Suppressor macrophage treated with lipopolysaccharide for 4 hours (primary cell): Measurements from ENCODE around the gene UST.
A peak's percentile ranks its signal among the peaks of the same experiment; 100 is the strongest.
"Not testable (repeated sequence)": the region's sequence is repeated elsewhere in the genome, so short reads cannot be mapped to it uniquely, and the experiment has no call there.

Source experiments
- DNase-seq: peaks from one replicate; pipeline ENCODE4 v3.0.0-alpha.2; 2020

The UST gene

DNA sequence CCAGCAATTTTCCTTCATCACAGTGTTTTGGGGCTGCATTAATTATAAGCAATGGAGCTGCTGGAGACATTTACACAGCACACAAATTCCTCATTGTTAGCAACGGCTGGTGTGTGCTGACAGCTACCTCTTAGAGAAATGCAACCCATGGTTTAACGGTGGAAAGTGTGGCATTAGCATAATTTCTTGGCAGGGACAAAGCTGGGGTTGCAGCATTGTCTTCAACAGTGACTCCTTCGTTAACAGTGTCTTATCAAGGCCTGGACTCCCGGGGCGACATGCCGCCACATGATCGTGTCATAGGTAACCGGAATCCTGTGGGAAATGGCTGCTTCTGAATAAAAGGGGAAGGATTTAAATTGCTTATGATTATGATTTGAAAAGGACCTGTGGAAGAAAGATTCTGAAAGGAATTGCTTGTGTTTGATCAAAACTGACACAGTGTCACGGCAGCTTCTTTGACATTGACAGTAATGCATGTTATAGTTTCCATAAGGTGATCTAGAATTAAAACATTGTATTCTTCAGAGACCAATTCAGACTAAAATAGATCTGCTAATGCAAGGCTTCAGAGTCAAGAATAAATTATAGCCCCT is 128.0 kb downstream of the UST start:
- DNase-seq = no peak

DNA sequence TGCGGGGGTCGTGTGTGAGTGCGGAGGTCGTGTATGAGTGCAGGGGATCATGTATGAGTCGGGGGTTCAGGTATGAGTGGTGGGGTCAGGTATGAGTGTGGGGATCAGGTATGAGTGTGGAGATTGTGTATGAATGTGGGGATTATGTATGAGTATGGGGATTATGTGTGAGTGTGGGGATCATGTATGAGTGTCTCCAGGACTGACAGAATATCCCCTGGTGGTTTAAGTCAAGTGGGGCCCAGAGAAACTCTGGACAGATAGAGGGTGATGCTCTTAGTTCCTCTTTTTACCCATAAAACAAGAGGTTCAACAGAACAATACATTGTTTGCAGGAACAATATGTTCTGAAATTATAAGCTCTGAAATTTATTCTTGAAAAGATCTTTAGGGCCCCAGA is 131.9 kb downstream of the UST start:
- DNase-seq = no peak

DNA sequence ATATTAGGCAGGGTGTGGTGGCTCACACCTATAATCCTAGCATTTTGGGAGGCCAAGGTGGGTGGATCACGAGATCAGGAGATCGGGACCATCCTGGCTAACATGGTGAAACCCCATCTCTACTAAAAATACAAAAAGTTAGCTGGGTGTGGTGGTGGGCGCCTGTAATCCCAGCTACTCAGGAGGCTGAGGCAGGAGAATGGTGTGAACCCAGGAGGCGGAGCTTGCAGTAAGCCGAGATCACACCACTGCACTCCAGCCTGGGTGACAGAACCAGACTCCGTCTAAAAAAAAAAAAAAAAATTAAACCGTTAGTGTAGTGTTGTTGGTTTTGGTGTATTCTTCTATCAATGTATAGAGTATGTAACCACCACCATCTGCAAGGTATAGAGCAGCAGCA is 133.9 kb downstream of the UST start:
- not testable (repeated sequence) for DNase-seq

DNA sequence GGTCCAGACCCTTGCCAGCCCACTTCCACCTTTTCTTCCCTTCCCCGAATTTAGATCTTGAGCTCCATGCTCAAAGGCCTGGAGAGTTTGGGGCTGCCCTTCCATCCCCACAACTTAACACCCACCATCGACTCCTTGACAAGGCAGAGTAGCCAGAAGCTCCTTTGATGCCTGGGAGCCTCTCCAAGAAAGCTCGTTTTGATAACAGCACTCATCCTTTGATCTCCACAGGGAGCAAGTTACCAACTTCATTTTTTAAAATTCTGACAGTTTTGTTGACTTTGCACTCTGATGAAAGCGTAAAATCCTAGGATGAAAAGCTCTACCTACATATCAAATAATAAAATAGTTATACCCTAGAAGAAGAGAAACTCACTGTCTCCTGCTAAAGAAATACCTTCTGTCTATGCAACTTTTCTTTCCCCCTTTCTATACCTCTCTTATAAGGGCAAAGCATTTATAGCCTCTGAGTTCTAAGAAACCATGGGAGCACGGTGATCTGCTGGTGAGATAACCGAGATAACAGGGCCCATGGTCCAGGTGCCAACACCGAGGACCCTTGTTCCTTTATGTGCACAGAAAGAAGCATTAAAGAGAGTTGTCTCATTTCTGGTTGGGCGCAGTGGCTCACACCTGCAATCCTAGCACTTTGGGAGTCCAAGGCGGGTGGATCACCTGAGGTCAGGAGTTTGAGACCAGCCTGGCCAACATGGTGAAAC is 134.9 kb downstream of the UST start:
- DNase-seq = no peak

DNA sequence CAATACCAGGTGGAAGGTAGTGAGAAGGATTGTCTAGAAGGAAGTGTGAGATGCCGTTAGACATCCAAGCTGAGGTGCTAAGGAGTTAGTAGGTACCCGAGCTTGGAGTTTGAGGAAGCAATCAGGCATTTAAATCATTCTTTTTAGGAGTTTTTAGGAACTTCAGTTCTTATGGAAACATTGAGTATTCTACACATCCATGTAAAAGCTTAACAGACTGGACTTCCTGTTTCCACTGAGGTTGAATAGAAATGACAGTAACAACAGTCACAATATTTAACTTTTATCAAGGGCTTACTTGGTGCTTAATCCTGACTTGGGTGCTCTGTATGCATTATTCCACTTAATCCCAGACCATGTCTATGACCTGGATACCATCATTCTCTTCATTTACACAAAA is 136.4 kb downstream of the UST start:
- no peak for DNase-seq

DNA sequence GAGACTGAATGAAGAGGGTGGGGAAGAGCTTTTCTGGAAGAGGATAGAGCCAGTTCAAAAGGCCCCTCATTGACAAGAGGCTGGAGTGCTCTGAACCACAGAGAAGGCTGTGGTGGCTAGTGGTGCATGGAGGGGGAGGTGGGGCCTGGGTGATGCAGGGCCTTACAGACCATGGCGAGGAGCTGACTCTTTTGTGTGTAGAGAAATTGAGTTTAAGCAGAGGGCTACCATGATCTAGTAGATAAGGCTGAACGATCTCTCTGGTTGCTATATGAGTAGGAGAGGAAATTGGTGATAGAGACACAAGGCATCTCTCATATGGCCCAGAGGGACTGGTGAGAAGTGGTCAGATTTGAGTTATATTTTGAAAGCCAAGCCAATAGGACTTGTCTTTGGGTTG is 137.6 kb downstream of the UST start:
- DNase-seq = no peak

DNA sequence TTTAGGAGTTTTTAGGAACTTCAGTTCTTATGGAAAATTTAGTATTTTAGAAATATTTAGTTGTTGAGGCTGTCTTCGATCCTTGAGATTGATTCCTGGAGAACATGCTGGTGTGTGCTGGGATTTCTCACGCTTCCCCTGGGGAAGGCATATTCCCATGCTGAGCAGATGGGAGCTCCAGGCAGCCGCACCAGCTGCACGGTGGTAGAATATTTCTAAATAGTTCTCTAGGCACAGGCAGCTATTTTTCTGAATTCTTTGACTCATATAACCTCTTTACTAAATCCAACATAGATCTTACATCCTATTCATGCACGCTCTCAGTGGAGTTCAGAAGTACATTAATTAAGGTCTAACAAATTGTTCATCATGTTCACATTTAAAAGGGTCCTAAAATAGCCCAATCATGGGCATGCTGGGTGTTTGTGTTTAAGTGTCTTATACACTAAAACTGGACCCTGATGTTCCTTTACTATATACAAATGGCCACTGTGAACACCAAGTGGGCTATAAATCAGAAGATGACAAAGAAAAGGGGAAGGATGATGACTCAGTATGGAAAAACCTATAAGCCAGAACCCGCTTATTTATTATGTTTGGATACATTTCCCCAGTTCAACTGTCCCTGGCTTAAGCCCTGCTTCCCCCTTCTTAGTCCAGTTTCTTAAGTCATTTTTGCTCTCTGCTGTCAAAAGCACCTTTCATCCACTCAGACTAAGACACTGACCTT is 138.5 kb downstream of the UST start:
- DNase-seq = peak; percentile 4

DNA sequence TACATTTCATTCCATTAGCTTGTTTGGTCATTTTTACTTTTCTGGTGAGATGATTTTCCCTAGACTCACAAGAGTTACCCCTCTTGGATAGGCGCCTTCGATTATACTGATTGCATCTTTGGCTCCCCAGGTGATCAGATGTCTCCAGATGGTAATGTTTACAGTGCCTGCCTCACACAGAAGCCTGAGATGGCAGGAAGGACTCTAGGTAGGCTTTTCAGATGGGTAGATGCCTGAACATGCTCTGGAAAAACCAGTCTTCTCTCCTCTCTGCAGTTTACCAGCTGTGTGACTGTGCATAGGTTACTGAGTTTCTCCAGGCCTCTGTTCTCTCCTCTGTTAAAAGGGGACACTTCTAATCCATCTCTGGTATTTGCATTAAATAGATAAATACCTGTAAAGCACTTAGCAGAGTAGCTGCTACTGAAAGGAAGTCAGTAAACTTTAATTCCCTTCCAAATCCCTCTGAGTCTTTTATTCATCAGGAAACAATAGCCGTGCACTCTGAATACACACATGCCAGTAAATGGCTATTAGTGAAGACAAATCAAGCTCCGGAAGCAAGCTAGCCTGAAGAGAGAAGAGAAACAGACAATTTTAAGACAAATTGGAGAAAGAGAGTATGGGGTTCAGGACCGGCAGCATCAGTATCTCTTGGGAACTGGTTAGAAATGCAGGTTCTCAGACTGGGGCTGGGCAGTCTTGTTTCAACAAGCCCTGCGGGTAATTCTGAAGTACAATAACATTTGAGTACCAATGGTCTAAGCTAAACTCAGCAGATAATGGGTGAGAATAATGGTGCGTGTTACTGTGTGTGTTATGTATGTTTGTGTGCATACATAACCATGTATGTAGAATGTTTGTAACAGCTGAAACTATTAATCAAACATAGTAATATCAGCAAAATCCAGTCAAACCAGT is 139.4 kb downstream of the UST start:
- DNase-seq = no peak

DNA sequence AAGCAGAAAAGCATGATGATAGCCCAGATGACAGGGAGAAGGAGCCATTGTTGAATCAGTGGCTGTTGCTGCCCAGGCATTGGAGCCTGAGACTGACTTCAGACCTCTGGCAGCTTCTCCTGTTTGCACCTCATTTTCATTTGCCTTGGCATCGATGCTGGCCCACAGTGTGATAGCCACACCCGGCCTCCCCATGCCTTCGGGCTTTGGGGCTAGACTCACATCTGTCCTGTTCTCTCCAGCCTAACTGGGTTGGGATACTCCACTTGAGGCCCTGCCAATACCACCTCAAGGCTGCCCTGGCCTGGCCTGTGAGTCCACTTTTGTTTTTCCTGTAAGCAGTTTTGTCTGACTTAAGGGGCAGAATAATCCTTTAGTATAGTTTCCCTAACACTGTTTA is 140.4 kb downstream of the UST start:
- no peak for DNase-seq

DNA sequence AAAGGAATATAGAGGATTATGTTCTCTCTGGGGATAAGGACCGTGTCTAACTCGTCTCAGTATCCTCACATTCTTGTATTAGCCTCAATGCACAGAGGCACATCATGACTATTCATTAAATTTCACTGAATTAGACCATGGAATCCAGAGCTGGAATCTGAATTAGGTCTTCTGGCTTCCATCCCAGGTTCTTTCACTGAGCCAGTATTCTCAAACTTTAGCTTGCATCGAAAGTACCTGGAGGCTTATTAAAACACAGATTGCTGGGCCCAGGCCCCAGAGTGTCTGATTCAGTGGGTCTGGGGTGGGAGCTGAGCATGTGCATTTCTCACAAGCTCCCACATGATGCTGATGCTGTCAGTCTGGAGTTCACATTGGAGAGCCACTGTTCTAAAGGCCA is 142.0 kb downstream of the UST start:
- DNase-seq = no peak

DNA sequence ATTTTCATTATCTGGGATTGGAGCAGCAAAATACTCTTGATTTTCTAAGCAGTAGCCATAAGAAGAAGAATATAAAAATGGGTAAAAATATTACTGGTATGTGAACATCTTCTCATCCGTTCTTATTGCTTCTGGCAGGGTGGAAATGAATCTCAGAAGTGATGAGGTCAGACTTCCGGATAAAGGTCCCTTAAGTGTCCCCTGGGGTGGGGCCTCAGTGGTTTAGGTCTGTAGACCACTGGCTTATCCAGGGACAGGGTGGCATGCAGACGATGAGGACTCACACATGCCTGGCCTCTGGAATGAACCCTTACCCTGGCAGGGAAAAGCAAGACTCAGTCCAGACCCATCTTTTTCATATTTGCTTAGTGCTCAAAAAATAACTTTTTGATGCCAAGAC is 143.3 kb downstream of the UST start:
- no peak for DNase-seq

DNA sequence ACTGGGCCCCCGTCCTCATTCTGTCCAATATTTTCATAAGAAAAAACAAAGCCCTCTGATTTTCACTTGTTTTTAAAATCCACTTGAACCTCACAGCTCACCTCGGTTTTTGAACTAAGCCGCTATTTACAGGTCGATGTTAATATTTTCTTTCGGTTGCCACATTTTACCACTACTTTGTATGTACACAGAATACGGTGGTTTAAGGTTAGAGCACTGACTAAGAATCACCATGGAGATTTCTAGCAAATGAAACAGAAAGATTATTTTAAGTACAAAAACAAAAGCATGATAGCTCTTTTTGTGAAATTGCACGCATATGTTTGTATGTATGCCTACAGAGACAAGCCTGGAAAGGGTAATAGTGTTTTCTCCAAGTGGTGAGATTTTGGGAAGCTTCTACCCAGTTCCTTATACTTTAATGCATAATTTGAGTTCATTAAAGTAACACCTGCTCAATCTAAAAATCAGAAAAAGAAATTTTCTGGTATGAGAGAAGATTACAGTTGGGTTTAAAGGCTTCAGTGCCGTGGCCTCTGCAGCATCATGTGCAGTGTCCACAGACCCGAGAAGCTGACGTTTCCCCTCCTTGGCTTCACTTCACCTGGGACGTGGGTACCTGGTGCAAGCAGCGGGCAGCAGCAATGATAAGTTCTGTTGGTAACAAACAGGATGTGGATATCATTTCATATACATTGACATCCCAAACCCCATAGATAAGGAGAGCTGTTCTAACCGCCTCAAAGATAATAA is 144.0 kb downstream of the UST start:
- DNase-seq = no peak

DNA sequence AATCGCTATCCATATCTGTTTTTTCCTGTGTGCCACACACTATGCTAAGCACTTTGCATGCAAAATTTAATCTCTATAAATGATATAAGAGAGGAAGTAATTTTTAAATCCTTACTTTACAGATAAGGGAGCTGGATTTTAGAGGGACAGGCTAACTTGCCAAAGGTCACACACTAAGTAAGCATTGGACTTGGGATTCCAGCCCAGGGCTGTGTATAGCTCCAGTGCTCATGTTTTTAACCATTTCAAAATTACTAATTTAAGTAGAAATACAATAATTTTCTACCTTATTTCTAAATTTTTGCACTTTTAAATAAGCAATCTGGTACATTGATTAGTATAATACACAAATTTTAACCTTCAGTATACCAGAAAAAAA is 144.6 kb downstream of the UST start:
- DNase-seq = no peak

DNA sequence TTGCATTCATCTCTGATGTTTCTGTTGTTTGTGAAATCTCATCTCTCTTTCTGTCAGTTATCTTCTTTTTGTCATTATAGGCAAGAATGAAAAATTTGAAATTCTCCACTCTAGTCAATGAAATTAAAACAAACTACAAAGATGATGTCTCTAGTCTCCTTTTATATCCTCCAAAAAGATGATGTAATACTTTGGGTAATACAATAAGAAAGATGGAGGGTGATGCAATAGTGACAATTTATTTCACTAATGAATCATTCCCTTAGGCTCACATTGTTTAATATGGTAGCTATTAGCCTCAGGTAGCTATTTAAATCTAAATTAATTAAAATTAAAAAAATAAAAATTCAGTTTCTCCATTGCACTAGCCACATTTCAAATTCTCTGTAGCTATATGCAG is 145.4 kb downstream of the UST start:
- peak; percentile 6 for DNase-seq

DNA sequence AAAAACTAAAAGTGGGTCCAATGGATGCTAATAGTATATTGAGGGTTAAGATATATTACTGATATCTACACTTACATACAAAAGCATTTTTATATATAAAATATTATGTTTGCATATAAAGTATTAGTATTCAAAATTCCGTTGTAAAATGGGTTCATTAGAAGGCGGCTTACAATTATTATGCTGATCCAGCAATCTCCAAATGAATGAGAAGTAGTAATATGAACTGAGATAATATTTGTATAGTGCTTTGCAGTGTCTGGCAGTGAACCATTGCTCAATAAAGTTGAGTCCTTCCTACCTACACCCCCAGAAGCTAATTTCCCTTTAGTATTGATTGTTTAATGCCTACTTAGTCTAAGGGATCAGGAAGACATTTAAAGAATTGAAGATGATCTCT is 146.2 kb downstream of the UST start:
- no peak for DNase-seq

DNA sequence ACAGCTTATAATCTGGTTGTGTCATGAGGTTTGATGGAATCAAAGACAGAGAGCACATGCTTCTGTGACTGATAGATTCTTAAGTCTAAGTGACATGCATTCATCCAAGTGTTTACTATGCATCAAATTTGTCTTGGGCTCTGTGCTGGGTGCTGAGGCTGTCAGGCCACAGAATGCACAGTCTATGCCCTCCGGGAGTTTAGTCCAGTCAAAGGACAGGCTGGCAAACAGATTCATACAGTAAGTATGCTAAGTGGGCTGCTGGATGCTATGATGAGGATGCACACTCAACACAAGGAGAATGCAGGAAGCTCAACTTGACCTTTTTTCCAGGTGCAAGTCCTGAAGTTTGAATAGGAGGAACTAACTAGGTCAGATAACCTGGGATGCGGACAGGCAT is 146.7 kb downstream of the UST start:
- DNase-seq = no peak

DNA sequence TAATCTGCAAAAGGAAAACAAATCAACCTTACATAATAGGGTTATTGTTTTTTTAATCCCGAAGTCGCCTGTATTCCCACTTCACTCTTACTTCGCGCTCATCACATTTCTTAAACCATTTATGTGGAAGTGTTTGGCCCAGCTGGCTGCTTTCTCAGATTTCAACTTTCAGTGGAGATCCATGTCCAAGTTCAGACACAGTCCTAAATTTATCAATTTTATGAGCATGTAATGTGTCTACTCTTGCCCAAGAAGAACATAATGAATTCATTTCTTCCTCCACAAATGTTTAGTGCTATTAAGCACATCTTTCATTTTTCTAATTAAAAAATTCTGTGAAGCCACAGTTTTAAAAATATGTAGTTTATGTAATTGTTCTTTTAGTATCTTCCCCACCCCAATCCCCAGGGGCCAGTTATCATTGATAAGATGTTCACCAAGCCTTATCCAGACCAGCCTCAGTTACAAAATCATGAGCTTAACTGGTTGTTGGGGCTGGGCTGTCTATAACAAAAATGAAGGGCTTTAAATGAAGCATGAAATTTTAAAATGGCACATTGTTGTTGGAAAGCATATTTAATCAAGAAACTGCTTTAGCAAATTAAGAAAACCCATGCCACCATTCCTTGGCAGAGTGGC is 151.7 kb downstream of the UST start:
- no peak for DNase-seq

DNA sequence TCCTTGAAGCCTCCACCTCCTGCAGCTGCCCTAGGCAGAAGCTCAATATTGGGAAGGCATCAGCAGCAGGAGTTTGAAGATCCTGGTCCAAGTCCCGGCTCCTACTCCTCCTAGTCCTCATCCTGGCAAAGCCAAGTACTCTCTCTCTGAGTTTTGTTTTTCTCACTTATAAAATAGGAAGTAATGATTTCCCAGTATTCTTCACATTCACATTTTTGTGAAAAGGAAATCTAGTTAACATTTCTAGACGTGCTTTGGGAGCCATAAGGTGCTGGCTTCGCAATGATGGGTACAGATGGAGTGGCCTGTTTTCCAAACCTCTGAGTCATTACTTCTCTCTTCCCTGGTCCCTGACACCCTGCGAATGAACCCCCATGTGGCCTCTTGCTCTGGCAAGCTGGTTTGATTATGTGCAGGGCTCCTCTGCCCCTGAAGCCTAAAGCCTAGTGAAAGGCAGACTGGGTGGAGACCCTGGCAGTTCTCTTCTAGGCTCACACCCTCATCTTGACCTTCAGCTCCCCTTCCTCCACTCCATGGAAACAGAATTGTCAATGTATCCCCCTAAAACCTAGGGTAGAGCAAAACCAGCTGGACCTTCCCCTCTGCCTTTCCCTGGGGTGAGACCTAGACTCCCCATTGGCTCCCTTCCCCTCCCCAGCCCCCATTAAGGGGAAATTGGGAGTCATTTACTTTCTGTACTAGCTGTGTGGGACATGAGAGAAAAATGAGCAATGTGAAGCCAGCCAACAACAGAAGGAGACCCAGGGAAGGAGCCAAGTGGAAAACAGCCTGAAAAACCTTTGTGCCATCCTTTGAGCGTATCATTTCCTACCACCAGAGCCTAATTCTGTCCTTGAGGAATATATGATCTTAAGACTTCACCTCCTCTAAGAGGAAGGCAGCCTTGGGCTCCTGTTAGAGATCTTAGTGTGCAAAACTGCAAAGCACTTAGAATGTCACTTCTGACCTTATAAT is 158.4 kb downstream of the UST start:
- DNase-seq = no peak

DNA sequence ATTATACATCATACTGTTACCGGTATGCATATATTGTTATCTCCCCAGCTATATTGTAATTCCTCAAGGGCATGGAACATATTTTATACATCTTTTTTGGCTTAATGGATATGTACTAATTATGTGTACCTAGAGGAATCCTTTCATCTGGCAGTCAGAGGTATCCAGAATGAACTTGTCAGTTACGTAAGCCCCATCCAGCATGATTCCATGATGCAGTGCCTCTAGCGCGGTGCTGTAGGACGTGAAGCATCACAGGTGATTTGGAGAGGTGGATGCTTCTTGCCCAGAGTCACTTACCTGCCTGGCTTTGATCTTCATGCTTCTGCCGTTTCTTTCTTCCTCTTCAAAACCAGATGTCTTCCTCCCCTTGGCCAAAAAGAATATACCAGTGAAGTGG is 159.1 kb downstream of the UST start:
- DNase-seq = no peak

DNA sequence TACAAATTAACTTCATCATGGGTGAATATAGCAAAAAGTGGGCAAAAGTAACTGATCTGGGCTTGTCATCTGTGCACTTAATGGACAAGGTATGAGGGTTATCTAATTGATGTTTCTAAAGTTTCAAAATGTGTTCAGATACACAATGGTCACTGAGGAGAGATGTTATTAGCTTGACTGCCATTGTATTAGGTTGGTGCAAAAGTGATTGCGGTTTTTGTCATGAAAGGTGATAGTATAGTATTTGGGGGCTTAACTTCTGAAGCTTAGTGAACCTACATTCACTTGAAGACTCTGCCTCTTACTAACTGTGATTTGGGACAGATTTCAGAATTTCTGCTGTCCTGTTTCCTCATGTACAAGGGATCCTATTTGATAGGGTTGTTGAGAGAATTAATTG is 159.6 kb downstream of the UST start:
- no peak for DNase-seq

DNA sequence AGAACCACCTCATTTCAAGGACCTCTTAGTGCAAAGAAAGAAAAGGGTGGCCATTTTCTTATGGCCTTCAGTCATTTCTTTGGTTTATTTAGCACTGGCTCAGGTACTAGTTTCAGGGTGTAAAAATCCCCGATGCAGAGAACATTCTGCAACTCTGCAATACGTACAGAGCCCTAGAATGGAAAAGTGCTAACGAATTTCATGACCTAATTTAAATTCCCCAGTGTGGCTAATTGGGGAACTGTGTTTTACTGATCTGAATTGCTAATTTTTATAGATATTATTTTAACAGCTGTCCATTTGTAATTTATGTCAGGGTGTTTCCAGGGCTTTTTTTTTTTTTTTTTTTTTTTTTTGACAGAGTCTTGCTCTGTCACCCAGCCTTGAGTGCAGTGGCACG is 160.7 kb downstream of the UST start:
- DNase-seq = no peak
